ENCODE measurements around the gene TTC14.
"Not testable (repeated sequence)": the region's sequence is repeated elsewhere in the genome, so short reads cannot be mapped to it uniquely, and the experiment has no call there.

The TTC14 gene

DNA sequence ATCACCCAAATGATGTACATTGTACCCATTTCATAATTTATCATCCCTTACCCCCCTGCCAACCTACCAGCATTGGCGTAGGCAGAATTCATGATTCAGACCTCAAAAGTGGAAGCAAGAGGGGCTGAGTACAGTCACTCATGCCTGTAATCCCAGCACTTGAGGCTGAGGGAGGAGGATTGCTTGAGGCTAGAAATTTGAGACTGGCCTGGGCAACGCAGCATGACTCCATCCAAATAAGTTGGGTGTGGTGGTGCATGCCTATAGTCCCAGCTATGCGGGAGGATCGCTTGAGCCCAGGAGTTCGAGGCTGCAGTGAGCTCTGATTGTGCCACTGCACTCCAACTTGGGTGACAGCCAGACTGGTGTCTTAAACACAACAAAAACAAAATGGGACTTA lies 10.4 kb downstream of the TTC14 start:
- ChIA-PET CTCF (interaction anchor here (0.9 to 2.2 kb wide), 3 partner anchors 7 to 45 kb away, joined by 3 to 9 read pairs (median 3); partner anchors contain the start of gene TTC14), POLR2A (interaction anchor here (0.8 kb wide), 1 partner anchor 10 kb away, joined by 3 read pairs; the partner anchor contains the start of gene TTC14)
- TF ChIP-seq CTCF (IDR thresholded peaks at IDR 0.05; ENCODE audit: control extremely low read depth, extremely low read depth, low read depth, missing control alignments): no peak
- no peak for DNase-seq (ENCODE audit: extremely low spot score)

GRCh38 chr3:180615954-180616353 lies 14.0 kb downstream of the TTC14 start:
- ChIA-PET POLR2A (no interaction called here), CTCF (interaction anchor here (1.1 to 1.4 kb wide), 3 partner anchors 10 to 14 kb away, joined by 3 to 5 read pairs (median 5); partner anchors contain the start of gene TTC14)
- DNase-seq (ENCODE audit: extremely low spot score): no peak
- TF ChIP-seq CTCF (IDR thresholded peaks at IDR 0.05; ENCODE audit: control extremely low read depth, extremely low read depth, low read depth, missing control alignments): no peak

GRCh38 chr3:180617049-180617448 lies 15.1 kb downstream of the TTC14 start:
- DNase-seq (ENCODE audit: extremely low spot score): no peak
- CTCF ChIA-PET: interaction anchor here (0.9 to 1.6 kb wide), 4 partner anchors 9 to 22 kb away, joined by 3 to 8 read pairs (median 4); partner anchors contain the start of gene TTC14
- peak; percentile 4 for TF ChIP-seq CTCF (IDR thresholded peaks at IDR 0.05; ENCODE audit: control extremely low read depth, extremely low read depth, low read depth, missing control alignments)
- POLR2A ChIA-PET: interaction anchor here (0.9 kb wide), 1 partner anchor 15 kb away, joined by 5 read pairs; the partner anchor contains the start of gene TTC14

- DNase-seq (ENCODE audit: extremely low spot score); POLR2A ChIA-PET: not testable (repeated sequence)
- CTCF ChIA-PET: interaction anchor here (1.0 to 1.6 kb wide), 3 partner anchors 11 to 697 kb away, joined by 3 to 8 read pairs (median 4); no protein-coding TSS in a partner anchor
Observed at GRCh38 chr3:180618563-180618962, 16.6 kb downstream of the TTC14 start.

DNA sequence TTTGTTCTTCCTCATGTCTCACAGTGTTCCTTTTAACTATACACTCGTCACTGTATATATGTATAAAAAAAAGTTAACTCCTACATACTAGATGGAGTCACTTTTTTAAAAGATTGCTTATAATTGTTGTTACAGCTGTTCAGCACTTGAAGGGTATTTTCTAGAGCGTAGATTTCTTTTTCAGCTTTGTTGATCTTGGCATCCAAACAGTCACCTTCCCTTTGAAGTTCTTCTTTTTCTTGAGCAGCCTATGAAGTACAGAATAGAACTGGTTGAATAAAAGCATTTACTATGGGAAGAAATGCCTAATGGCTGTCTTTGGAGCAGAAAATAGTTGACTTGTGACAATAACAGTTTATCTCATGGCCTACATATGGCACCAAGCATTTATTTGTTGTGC lies 17.8 kb downstream of the TTC14 start:
- CTCF ChIA-PET: interaction anchor here (1.0 kb wide), 1 partner anchor 8 kb away, joined by 3 read pairs; no protein-coding TSS in a partner anchor
- POLR2A ChIA-PET: no interaction called here
- DNase-seq (ENCODE audit: extremely low spot score): no peak
- TF ChIP-seq CTCF (IDR thresholded peaks at IDR 0.05; ENCODE audit: control extremely low read depth, extremely low read depth, low read depth, missing control alignments): no peak

DNA sequence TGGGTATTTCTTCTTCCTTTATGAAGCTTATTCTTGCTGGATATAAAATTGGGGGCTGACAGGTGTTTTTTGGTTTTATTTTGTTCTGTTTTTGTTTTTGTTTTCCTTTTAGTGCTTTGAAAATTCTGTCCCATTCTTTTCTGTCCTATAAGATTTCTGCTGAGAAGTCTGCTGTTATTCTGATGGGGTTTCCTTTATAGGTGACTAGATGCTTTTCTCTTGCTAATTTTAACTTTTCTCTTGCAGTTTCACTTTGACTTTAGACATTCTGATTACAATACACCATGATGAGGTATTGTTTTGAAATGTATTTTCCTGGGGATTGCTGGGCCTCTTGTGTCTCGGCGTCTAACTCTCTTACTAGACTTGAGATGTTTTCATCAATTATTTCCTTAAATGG lies 22.8 kb downstream of the TTC14 start:
- DNase-seq (ENCODE audit: extremely low spot score): no peak
- TF ChIP-seq CTCF (IDR thresholded peaks at IDR 0.05; ENCODE audit: control extremely low read depth, extremely low read depth, low read depth, missing control alignments): no peak
- ChIA-PET POLR2A (no interaction called here), CTCF (interaction anchor here (1.8 kb wide), 1 partner anchor 23 kb away, joined by 4 read pairs; the partner anchor contains the start of gene TTC14)

- POLR2A ChIA-PET: no interaction called here
- DNase-seq (ENCODE audit: extremely low spot score): peak; percentile 48
Observed at GRCh38 chr3:180626844-180627243, 24.9 kb downstream of the TTC14 start.

More at GRCh38 chr3:180626844-180627243, 24.9 kb downstream of the TTC14 start:
- CTCF ChIA-PET: interaction anchor here (1.3 to 1.6 kb wide), 2 partner anchors 25 to 54 kb away, joined by 3 to 5 read pairs; partner anchors contain the start of gene TTC14
- TF ChIP-seq CTCF (IDR thresholded peaks at IDR 0.05; ENCODE audit: control extremely low read depth, extremely low read depth, low read depth, missing control alignments): no peak

Measured in GM10248 (cell line).